H7 (cell line): ENCODE results near the gene ARV1. TPM values are rescaled to one million over a fixed set of nuclear protein-coding genes. Genes with fewer than 3 reads are reported as not detected.

ENCODE experiments used
- DNase-seq: peaks from one replicate; pipeline ENCODE4 v3.0.0; 2012
- H3K27me3 ChIP-seq: 2 replicates; pipeline ENCODE4 v1.6.0; 2011; ENCODE audit warnings: mild to moderate bottlenecking, low read length; ENCODE audit not compliant: control insufficient read depth, insufficient read depth
- H3K36me3 ChIP-seq: replicated peaks from 2 replicates; pipeline ENCODE4 v1.5.1; 2011; ENCODE audit warnings: low read length; ENCODE audit not compliant: control insufficient read depth, insufficient read depth
- H3K4me3 ChIP-seq: 2 replicates; pipeline ENCODE4 v1.5.1; 2011; ENCODE audit warnings: low read depth, mild to moderate bottlenecking, control low read depth, low read length, moderate library complexity; ENCODE audit not compliant: insufficient read depth
- total RNA-seq: library from RNA; depleted of rRNA; stranded (reverse); fragments of >200 nt; shearing (Covaris generic); gene quantifications from 2 replicates; pipeline ENCODE4 v1.2.3, GENCODE V29; 2014; rRNA removed

The ARV1 gene
- total RNA-seq, 1 experiment from 2014 or later = 16.5 TPM

GRCh38 chr1:231049121-231049979 is 70.5 kb downstream of the ARV1 start:
- DNase-seq = no peak
- no peak overlapping the region for H3K4me3 ChIP-seq
- H3K27me3 ChIP-seq = peaks cover 10% of the 10 kb centered on the region
- no peaks in the 10 kb centered on the region for H3K36me3 ChIP-seq

Other genes starting within 250 kb of the ARV1 start
- 0.04 and 0.10 TPM in 2 replicates for gene CAPN9, start 231.7 kb upstream of the ARV1 start, total RNA-seq
- gene C1orf198, start 110.6 kb upstream of the ARV1 start, total RNA-seq = 38.6 and 52.0 TPM in 2 replicates
- gene TTC13, start 233 bp upstream of the ARV1 start, total RNA-seq = 7.3 and 10.5 TPM in 2 replicates
- 8.0 and 25.6 TPM in 2 replicates for gene FAM89A, start 61.2 kb downstream of the ARV1 start, total RNA-seq
- not detected in 2 replicates for gene TRIM67, start 183.0 kb downstream of the ARV1 start, total RNA-seq